Right atrium auricular region (tissue), 2 donors: Measurements from ENCODE around the gene TSKS. TPM values are rescaled to one million over a fixed set of nuclear protein-coding genes. Genes with fewer than 3 reads are reported as not detected.

Experiments
- DNase-seq: peaks from one replicate; pipeline ENCODE4 v3.0.0-alpha.2; 2019; ENCODE audit warnings: low spot score
- H3K27ac ChIP-seq, 2 donors: fragments of 200-600 bp; sonication (generic); 1 replicate in 1 of 2; 2 replicates in 1 of 2; pipeline ENCODE4 v1.5.1; 2016 to 2019
- H3K27me3 ChIP-seq, 2 donors: fragments of 200-600 bp; sonication (generic); one replicate each; pipeline versions ENCODE4 v1.5.1 to v1.6.0; 2017 to 2019
- H3K36me3 ChIP-seq: fragments of 200-600 bp; sonication (generic); one replicate; pipeline ENCODE4 v1.5.1; 2016
- H3K4me1 ChIP-seq, 2 donors: fragments of 200-600 bp; sonication (generic); one replicate each; pipeline versions ENCODE4 v1.5.1 to v1.6.0; 2017 to 2019
- H3K4me3 ChIP-seq, 2 donors: fragments of 200-600 bp; sonication (generic); 1 replicate in 1 of 2; 2 replicates in 1 of 2; pipeline ENCODE4 v1.5.1; 2017 to 2019; ENCODE audit warnings: mild to moderate bottlenecking in 1 of 2, moderate library complexity in 1 of 2
- H3K9me3 ChIP-seq, 2 donors: fragments of 200-600 bp; sonication (generic); one replicate each; pipeline ENCODE4 v1.5.1; 2019
- CTCF ChIP-seq, 2 donors: fragments of 200-600 bp; sonication (generic); IDR thresholded peaks; one replicate each; pipeline ENCODE4 v1.5.1; 2019; ENCODE audit warnings: antibody characterized with exemption in 2 of 2
- total RNA-seq, 2 donors: library from RNA; depleted of rRNA; stranded (reverse); fragments of >200 nt; gene quantifications; one replicate each; pipeline ENCODE4 v1.1.0, GENCODE V29; 2016

Gene TSKS
- total RNA-seq, 2 donors from 2014 or later, result 0.28 to 0.96 TPM

GRCh38 chr19:49766007-49766929 is 3.2 kb upstream of the TSKS start:
- Histone ChIP-seq H3K4me1 (peaks cover 0 to 37% of the 10 kb centered on the region in 2 donors), H3K27ac (peak overlapping the region; percentile 90 to 96), H3K36me3 (no peaks in the 10 kb centered on the region), H3K4me3 (peak overlapping the region; percentile 90), H3K27me3 (no peaks in the 10 kb centered on the region), H3K9me3 (no peaks in the 10 kb centered on the region)
- TF ChIP-seq CTCF (IDR thresholded peaks at IDR 0.05), result no peak
- DNase-seq, result peak; percentile 100

GRCh38 chr19:49764341-49764740 is 1.2 kb upstream of the TSKS start:
- no peak overlapping the region for H3K27ac ChIP-seq
- no peak for TF ChIP-seq CTCF (IDR thresholded peaks at IDR 0.05)

GRCh38 chr19:49761625-49762311 is 1.3 kb downstream of the TSKS start:
- Histone ChIP-seq H3K4me1 (peaks cover 0 to 13% of the 10 kb centered on the region in 2 donors), H3K9me3 (no peaks in the 10 kb centered on the region), H3K4me3 (no peak overlapping the region), H3K27ac (peak overlapping the region; percentile 73), H3K36me3 (no peaks in the 10 kb centered on the region), H3K27me3 (no peaks in the 10 kb centered on the region)
- peak; percentile 66 for DNase-seq
- TF ChIP-seq CTCF (IDR thresholded peaks at IDR 0.05), result peak in 1 of 2 donors; percentile 54

More at GRCh38 chr19:49764341-49764740, 1.2 kb upstream of the TSKS start:
- Histone ChIP-seq H3K27me3 (no peaks in the 10 kb centered on the region), H3K36me3 (no peaks in the 10 kb centered on the region), H3K9me3 (no peaks in the 10 kb centered on the region), H3K4me1 (peaks cover 0 to 33% of the 10 kb centered on the region in 2 donors), H3K4me3 (no peak overlapping the region)
- DNase-seq, result no peak

GRCh38 chr19:49761249-49761624 is 1.9 kb downstream of the TSKS start:
- no peak for TF ChIP-seq CTCF (IDR thresholded peaks at IDR 0.05)
- H3K27me3 ChIP-seq, result no peaks in the 10 kb centered on the region
- H3K27ac ChIP-seq, result peak overlapping the region; percentile 73
- DNase-seq, result no peak
- H3K9me3 ChIP-seq, result no peaks in the 10 kb centered on the region
- no peak overlapping the region for H3K4me3 ChIP-seq
- peaks cover 0 to 13% of the 10 kb centered on the region in 2 donors for H3K4me1 ChIP-seq
- H3K36me3 ChIP-seq, result no peaks in the 10 kb centered on the region

- Histone ChIP-seq H3K4me3 (no peak overlapping the region), H3K9me3 (peaks cover 0 to 10% of the 10 kb centered on the region in 2 donors), H3K36me3 (no peaks in the 10 kb centered on the region), H3K4me1 (peaks cover 0 to 4% of the 10 kb centered on the region in 2 donors), H3K27me3 (no peaks in the 10 kb centered on the region), H3K27ac (no peak overlapping the region)
- DNase-seq, result no peak
- no peak for TF ChIP-seq CTCF (IDR thresholded peaks at IDR 0.05)
Measured at GRCh38 chr19:49758292-49758691, 4.8 kb downstream of the TSKS start.
